Stimulated activated CD8-positive, alpha-beta memory T cell treated with anti-CD3 and anti-CD28 coated beads, Interleukin-4, amount 100 ng/mL, for 4 hours (primary cell): ENCODE data around the gene SLC8A1.

Source experiments
- DNase-seq, 2 donors: peaks; one replicate each; pipeline ENCODE4 v3.0.0-alpha.2; 2020; ENCODE audit warnings: low read depth in 2 of 2, low spot score in 1 of 2

The SLC8A1 gene

DNA sequence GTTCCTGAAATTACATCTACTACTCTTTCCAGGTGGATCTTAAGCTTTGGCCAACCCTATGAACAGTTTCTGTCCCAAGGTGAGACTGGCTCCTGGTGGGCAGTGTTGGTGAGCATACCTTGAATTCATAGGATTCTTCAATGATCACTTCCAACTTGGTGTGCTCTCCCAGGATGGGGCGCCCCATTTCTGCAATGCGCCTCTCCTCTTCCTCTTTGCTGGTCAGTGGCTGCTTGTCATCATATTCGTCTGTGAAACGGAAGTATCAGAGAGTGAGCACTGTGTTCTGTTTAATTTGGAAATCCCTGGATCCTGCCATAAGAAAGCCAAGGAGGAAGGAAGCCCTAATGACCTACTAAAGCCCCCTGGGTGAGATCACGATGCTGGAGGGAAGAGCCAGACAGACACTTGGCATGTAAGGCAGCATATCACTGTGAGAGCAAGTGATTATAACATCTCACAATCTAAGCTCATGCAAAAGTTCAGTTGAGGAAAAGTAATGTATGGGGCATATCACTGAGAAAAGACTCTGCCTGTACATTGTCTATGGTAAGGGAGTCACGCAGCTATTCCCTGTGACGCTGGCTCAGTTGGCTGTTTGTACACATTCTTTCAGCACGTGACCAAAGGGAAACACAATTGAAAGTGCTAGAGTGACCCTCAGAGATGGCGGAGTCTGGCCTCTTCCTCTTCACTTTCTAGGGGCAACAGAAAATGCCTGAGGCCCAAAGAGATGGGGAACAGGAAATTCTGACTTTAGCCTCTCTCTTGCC, 287.0 kb downstream of the SLC8A1 start:
- DNase-seq = no peak

DNA sequence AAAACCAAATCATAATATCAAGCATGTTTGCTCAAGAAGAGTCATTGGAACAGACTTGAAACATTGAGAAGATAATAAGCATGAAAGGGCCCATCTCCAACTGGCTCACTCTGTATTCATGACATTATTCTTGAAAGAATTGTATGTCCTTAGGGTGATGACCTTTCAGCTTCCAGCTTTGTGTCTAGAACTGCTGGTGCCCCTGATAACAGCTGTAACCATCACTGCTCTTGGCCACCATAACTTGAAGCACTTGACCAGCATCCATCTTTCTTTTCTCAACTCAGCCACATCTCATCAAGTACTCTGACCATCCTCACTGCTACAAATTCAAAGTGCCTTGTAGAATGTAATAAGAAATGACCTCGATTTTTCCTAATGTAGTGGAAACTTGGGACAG, 289.9 kb downstream of the SLC8A1 start:
- no peak for DNase-seq

DNA sequence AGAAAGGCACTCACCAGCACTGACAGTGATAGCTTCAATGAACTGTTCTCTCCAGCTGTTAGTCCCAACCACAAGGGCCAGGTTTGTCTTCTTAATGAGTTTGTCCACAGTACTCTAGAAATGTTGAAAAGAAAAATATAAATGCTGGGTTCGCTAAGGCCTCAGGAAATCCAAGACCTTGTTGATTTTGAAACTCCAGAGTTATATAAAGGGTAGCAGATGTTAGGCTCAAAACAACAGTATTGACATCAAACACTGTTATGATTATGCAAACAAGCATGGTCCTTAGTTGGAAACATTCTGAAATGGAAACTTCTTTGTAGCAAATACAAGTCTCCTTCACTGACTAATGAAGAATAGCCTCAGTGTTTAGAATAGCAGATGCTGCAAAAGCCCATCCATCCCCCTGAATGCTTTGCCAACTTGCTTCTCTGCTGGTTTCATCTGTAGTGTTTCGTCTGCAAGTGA, 291.1 kb downstream of the SLC8A1 start:
- no peak for DNase-seq

DNA sequence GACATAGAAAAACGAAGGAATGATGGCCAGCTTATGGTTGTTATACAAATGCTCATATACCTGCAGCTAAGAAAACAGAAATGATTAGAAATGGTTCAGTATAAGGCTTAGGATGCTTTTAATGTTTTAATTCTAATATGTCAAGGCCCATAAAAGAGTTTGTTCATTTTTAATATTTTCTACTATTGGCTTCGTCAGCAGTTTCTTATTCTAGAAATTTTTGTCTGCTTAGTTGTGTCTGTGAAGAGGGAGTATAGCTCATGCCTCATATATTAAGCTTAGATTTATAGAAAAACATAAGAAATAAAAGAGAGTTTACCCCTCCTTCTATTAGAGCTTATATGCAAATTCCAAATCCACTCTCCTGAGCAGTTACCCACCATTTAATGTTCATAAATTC, 292.6 kb downstream of the SLC8A1 start:
- DNase-seq = no peak

DNA sequence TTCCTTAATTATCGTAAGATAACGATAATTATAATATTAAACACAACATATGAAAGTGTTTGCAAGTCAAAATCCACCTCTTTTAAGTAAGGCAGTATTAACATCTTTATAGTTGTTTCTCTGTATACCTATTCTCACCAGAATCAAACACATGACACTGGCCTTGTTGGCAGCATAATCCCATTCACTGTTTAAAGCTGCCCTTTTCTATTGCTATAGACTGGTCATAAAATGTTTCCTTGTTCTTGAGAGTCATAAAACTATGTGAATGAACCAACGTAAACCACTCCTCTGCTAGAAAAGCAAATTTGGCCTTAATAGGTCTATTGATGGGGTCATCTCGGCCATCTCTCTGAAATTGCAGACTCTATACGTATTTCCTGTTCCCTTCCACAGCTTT, 293.1 kb downstream of the SLC8A1 start:
- DNase-seq = no peak

DNA sequence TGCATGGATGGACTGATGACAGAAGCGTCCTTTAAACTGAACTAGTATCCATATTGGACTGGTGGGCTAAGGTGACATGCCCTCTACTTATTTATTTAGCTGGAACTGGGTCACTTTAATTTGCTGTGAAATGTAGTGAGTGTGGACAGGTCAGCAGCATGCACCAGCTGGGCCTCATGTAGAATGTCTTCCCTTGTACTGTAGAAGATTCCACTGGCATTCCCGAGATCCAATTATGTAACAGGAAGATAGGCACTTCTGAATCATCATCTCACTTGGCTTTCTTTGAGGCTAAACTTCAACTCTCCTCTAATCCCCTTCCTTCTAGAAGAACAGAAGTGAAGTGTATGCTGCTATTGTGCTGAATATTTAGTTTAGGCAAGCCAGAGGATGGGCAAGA, 296.2 kb downstream of the SLC8A1 start:
- no peak for DNase-seq

DNA sequence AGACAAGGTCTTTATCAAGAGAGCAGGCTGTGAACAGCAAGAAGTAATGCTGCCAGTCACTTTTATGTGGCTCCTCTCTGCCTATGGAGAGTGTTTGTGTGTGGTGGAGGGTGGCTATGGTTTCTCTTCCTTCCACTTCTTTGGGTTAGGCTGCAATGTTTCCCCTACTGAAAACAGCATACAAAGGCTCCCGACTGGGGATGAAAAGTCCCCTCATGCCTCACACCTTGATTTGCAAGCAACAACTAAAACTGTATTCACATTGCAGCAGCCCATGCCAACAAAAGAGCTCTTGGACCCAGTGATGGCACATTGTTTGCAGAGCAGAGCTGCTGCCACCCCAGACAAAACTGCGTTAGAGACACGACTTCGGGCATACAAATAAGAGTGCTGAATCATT, 301.6 kb downstream of the SLC8A1 start:
- DNase-seq = no peak

DNA sequence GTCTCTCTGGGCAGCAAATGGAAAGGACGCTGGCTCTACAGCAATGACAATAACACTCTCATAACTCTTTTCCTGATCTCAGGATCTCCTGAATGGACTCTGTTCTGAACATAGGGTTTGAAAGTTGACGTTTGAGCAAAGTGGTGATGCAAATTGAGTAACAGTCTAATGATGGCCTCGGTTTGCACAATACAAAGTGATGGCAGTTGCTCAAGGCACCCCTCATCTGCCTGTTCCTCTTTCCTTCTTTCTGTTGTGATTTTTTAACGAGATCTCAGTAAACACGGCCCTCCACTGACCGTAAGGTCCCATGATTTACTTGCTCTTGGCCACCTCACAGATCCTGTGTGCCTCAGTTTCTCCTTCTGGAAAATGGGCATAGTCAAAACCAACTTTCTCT, 303.6 kb downstream of the SLC8A1 start:
- no peak for DNase-seq

DNA sequence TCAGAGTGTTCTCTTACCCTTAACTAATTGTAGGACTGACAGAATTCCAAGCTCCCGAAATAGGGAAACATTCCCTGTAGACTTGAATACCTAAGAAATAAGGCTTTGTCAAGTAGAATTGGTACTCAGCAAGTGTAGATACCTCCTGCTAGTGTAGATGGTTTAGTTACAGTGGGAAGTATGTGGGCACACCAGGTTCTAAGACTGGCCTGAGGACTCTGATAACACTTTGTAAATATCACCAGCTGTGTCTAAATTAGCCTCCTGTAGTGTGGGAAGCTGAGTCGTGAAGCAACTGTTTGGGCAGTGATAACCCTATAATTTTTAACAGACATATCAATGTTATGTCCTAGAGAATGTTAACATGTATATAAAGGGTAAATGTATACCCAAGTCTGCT, 304.5 kb downstream of the SLC8A1 start:
- DNase-seq = no peak

DNA sequence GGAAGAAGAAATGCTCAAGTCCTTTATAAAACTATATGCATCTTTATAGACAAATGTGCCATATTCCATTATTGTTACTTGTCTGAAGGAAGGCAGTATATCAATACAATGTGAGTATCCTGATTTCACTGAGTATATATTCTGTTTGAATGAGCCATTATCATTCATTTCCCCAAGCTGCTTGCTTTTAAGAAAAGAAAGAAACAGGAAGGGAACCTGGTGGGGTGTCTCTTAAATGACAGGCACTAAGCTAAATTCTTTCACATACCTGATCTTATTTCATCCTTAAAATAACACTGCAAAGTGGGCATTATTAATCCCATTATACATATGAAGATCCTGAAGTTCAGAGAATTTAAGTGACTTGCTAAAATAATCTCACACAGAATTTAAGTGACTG, 307.9 kb downstream of the SLC8A1 start:
- no peak for DNase-seq

DNA sequence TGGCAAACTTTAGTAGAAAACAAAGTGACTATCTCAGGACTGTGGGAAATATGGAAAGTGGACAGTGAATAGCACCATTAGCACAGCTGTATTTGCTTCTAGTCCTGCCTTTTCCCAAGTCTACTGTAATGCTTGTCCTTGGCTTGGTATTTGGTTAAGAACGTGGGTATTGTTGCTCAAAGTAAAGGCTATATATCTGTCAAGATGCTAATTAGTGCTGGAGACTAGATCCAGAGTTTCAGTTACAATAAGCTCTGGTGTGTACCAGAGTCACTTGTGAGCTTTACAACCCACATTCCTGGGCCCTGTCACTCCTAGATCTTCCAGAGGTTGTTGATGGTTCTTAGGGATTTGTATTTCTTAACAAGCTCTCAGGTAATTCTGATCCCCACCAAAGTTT, 313.6 kb downstream of the SLC8A1 start:
- DNase-seq = no peak

DNA sequence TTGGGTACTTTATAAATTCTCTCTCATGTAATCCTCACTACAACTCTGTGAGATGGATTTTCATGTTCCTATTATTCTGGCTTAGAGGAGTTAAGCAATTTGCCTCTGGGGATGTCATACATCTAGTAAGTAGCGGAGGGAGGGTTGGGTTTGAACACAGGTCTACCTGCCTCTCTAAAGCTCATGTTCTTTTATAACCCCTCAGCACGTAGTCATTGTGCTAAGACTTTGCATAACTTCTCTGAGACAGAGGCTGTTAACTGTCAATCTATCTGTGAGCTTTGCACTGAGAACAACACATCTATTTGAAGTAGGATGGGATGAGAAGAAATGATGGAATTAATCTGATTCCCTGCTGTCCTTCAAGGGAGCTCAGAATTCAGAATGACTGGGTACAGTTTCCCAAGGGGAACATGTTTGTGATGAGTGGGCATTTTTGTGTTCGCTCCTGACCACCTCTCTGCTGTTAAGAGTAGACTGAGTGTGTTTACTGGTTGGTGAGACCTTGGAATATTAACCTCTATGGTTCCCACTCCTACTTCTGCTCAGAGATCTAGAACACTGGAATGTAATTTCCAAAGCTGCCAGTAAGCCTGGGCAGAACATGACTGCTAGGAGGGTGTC, 320.7 kb downstream of the SLC8A1 start:
- no peak for DNase-seq

DNA sequence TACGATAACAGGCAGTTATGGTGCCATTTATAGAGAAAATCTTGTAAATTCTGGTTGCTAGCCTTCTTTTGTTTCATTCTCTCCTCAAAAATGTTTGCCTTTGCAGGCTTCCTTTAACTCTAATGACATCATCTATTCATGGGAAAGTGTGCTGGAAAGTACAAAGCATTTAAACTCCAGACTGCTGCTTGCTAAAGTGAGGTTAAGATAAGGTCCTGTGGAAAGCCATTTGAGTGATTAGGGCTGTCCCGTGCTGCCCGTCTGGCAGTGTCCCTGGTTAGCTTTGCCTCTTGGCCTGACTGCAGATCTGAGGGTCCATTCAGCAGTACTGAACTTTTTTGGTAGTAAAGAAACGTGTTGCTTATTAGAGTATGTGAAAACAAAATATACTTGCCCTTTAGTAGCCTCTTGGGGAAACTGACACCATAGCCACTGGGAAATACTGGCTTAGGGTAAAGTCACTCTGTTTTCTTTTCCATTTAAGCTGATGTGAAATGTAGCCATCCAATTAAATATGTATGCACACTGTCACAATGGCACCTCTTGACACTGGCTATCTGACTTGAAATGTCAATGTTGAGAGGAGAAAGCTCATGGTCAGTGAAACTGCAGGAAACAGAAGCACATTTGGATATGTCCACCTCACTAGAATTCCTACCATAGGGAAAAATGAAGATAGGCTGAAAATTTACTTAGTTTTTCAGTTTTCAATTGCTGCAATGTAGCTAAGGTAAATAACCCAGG, 321.5 kb downstream of the SLC8A1 start:
- DNase-seq = no peak

DNA sequence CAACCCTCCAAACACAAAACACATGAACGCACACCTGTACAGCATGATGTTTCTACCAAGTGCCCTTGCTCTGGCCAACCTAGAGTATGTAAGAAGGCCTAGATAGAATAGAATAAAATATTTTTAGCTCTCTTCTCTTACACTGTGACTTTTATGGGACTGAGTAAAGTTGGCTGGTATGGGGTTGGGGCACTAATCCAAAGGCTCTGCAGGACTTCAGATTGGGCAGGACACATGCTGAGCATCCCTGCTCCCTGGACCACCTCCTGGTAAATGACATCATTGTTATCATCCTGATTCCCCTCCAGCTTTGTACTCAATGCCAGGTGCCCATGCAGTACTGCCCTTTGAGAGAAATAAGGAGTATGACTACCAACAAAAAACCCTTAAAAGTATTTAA, 322.2 kb downstream of the SLC8A1 start:
- DNase-seq = no peak

DNA sequence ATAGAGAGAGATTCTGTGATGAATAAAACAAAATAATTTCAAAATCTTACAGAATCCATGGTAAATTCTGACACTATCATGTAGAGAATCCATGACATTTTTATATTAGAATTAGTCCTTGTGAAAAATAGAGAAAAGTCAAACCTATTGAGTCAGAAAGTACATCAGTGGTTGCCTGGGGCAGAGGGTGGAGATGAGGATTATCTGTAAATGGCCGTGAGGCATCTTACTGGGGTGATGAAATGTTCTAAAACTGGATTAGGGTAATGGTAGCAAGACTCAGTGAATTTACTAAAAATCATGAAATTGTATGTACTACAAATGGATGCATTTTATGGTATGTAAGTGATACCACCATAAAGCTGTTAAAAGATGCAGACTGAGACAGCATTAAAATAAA, 323.1 kb downstream of the SLC8A1 start:
- no peak for DNase-seq

DNA sequence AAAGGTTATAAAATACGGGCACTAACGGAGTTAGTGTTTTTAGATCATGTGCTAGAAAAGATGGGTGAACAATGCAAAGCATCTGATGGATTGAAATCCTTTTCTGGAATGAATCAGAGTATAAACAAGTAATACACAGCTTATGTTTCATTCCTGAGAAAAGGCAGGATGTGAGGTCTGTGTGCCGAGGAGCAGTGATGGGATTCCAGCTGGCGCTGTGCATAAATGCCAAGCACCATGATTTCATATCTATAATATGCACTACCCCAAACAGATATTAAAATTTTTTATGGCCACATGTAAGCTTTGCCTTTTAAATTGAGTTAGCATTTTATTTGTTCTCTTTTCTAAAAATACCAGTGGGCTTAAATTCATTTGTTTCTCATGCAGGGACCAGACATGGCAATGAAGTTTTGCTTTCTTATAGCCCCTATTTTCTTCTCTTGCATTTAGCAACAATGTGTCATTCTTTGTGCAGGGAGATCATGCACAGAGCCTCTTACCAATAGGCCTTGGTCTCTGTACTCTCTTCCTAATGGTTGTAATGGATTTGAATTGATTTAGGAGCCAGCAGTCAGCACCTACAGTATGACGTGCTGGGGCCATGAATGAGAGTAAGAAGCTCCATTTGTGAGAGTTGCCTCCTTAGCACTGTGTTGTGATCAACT, 323.9 kb downstream of the SLC8A1 start:
- DNase-seq = no peak

DNA sequence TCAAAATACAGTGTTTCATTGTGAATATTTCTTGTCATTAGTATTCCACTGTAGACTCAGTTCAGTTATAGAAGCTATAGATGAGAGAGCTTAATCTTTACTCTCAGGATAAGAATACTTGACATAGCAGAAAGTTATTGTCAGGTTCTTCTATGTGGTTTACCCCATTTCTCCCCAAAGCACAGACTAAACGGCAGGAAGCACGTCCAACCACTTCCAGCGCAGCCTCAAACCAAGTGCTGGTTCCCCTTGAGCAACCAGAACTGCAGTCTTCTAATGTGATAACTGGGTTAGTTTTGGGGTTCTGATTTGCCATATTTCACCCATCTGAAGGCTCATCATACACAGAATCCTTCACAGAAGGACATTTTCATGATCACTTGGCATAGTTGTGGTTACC, 324.7 kb downstream of the SLC8A1 start:
- DNase-seq = no peak

DNA sequence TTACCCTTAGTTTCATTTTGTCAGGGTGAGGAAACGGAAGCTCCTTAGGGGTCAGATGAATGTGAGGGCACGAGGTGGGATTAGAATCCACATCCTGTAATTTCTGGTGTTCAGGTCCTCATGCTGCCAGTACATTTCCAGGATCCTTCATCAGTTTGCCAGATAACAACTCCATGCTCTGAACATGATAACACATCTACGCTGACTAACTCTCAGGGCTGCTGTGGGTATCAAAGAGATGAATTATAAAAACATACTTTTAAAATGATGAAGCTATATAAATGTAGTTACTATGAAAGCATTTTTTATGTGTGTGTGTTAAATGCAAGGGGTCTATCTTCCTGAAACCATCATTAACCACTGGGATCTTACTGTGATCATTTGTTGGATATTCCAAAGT, 325.9 kb downstream of the SLC8A1 start:
- no peak for DNase-seq

DNA sequence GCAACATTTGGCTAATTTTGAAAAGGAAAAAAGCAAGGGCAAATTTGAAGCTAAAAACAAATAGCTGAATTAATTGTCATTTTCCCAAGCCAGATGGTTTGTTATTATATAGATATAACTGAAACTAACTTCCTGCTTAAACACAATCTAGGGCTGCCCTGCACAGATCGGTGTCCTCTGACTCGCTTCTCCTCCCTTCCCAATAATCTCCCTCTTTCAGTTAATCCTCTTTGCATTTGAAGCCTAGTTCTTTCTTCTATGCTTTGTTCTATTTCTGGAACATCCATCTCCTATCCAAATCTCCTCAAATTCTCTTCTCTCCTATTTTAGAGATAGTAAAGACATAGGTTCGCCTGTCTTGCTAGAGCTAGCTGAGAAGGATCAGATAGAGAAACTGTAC, 328.1 kb downstream of the SLC8A1 start:
- DNase-seq = no peak

DNA sequence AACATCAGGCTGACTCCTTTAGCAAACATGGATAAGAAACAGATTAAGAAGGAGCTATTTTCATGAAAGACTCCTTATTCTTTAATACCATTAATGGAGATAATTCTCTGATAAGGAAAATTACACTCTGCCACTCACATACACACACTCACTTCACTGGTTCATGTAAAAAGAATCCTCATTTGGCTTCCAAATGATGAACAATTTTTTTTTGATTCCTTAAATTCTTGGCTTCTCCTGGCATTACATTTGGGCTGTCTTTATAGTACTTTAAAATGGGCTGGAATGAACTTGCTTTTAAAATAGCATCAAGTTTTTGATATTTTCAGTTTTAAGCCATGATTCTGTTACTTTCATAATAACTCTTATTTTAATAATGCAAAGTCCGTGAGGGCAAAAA, 328.6 kb downstream of the SLC8A1 start:
- DNase-seq = no peak

DNA sequence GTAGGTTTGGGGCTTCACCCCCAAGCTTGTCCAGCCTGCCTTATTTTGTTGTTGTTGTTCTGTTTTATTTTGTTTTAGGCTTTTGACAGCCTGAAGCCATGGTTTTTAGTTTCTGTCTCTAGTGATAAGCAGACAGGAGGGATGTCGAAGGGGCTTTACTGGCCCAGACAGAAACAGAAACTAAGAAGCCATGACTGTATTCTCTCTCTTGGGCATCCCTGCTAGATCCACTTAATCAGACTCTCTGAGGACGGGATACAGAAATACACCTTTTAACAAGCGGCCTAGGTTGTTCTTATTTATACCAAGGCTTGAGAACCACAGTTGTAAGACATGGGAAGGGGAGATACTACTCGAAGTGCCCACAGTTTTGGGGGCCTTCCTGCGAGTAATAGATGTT, 330.9 kb downstream of the SLC8A1 start:
- no peak for DNase-seq

DNA sequence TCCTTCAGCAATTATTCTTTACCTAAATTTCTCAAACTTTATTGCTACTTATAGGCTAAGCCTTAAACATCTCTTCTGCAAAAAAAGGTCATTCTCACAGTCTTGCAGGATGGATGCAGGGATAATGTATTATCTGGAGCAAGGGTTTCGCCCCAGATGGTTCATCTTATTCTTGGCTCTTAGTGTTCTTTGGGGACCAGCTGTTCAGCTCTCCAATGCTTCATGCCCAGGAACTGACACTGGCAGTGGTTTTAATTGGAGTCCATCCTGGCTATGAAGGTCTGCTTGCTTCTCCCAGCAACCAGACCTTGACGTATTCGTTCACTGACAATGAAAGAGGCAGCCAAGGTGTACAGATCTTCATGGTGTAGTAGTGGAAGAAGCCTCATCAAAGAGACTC, 331.9 kb downstream of the SLC8A1 start:
- no peak for DNase-seq
